H9 (cell line): Measurements from ENCODE around the gene KRT84. TPM values are rescaled to one million over a fixed set of nuclear protein-coding genes. Genes with fewer than 3 reads are reported as not detected.

Source experiments
- DNase-seq: peaks from one replicate; pipeline ENCODE4 v3.0.0-alpha.2; 2017
- H2AFZ ChIP-seq: one replicate; pipeline ENCODE4 v1.6.1; 2013; ENCODE audit warnings: mild to moderate bottlenecking, low read length, control low read depth, moderate library complexity
- H2AK5ac ChIP-seq: 2 replicates; pipeline ENCODE4 v1.6.1; 2013; ENCODE audit warnings: low read length, control low read depth, mixed read lengths; ENCODE audit not compliant: insufficient read length
- H2BK120ac ChIP-seq: one replicate; pipeline ENCODE4 v1.6.1; 2013; ENCODE audit warnings: low read depth, mild to moderate bottlenecking, low read length, control low read depth, inconsistent platforms; ENCODE audit not compliant: poor library complexity, severe bottlenecking
- H2BK12ac ChIP-seq: 2 replicates; pipeline ENCODE4 v1.6.1; 2013; ENCODE audit warnings: low read length, control low read depth, mixed read lengths, low read depth; ENCODE audit not compliant: insufficient read length
- H2BK15ac ChIP-seq: 2 replicates; pipeline ENCODE4 v1.6.1; 2013; ENCODE audit warnings: low read depth, low read length, control low read depth
- H2BK20ac ChIP-seq: one replicate; pipeline ENCODE4 v1.6.1; 2013; ENCODE audit warnings: low read depth, mild to moderate bottlenecking, low read length, control low read depth, inconsistent platforms; ENCODE audit not compliant: poor library complexity, severe bottlenecking
- H2BK5ac ChIP-seq: 2 replicates; pipeline ENCODE4 v1.6.1; 2013; ENCODE audit warnings: low read length, control low read depth, mixed read lengths; ENCODE audit not compliant: insufficient read length
- H3K14ac ChIP-seq: 2 replicates; pipeline ENCODE4 v1.6.1; 2013; ENCODE audit warnings: low read length, control low read depth; ENCODE audit not compliant: insufficient read depth
- H3K18ac ChIP-seq: 2 replicates; pipeline ENCODE4 v1.6.1; 2013; ENCODE audit warnings: low read depth, mild to moderate bottlenecking, mixed read lengths, low read length, control low read depth; ENCODE audit not compliant: insufficient read length
- H3K23ac ChIP-seq: 2 replicates; pipeline ENCODE4 v1.6.1; 2013; ENCODE audit warnings: low read length, control low read depth, mixed read lengths, low read depth; ENCODE audit not compliant: insufficient read length
- H3K23me2 ChIP-seq: 2 replicates; pipeline ENCODE4 v1.6.1; 2013; ENCODE audit warnings: low read depth, mild to moderate bottlenecking, mixed read lengths, low read length, control low read depth; ENCODE audit not compliant: insufficient read length, poor library complexity, severe bottlenecking
- H3K27ac ChIP-seq: 2 replicates; pipeline ENCODE4 v1.5.1; 2013; ENCODE audit warnings: low read length, control low read depth, mixed read lengths, low read depth; ENCODE audit not compliant: insufficient read length
- H3K27me3 ChIP-seq: 2 replicates; pipeline ENCODE4 v1.6.1; 2013; ENCODE audit warnings: low read length, control low read depth, inconsistent platforms; ENCODE audit not compliant: insufficient read depth
- H3K4ac ChIP-seq: 2 replicates; pipeline ENCODE4 v1.6.1; 2013; ENCODE audit warnings: low read depth, mild to moderate bottlenecking, control low read depth, inconsistent platforms, low read length, moderate library complexity
- H3K4me1 ChIP-seq: 2 replicates; pipeline ENCODE4 v1.6.1; 2013; ENCODE audit warnings: low read length, control low read depth, inconsistent platforms; ENCODE audit not compliant: insufficient read depth
- H3K4me2 ChIP-seq: 2 replicates; pipeline ENCODE4 v1.6.1; 2013; ENCODE audit warnings: low read length, control low read depth, mixed read lengths; ENCODE audit not compliant: insufficient read length, insufficient read depth
- H3K56ac ChIP-seq: 2 replicates; pipeline ENCODE4 v1.6.1; 2013; ENCODE audit warnings: low read depth, mild to moderate bottlenecking, mixed read lengths, low read length, control low read depth; ENCODE audit not compliant: insufficient read length
- H3K79me1 ChIP-seq: 2 replicates; pipeline ENCODE4 v1.6.1; 2013; ENCODE audit warnings: low read depth, mild to moderate bottlenecking, moderate library complexity, low read length, control low read depth, inconsistent platforms; ENCODE audit not compliant: insufficient read depth, poor library complexity, severe bottlenecking
- H3K79me2 ChIP-seq: 2 replicates; pipeline ENCODE4 v1.6.1; 2013; ENCODE audit warnings: low read length, control low read depth, inconsistent platforms; ENCODE audit not compliant: insufficient read depth
- H3K9ac ChIP-seq: 2 replicates; pipeline ENCODE4 v1.6.1; 2013; ENCODE audit warnings: low read length, control low read depth, mixed read lengths; ENCODE audit not compliant: insufficient read length; ENCODE audit errors: extremely low read depth
- H3K9me3 ChIP-seq: one replicate; pipeline ENCODE4 v1.6.1; 2013; ENCODE audit warnings: low read depth, low read length, inconsistent platforms; ENCODE audit not compliant: control insufficient read depth
- H3T11ph ChIP-seq: one replicate; pipeline ENCODE4 v1.6.1; 2013; ENCODE audit warnings: mild to moderate bottlenecking, low read length, control low read depth, inconsistent platforms
- H4K20me1 ChIP-seq: one replicate; pipeline ENCODE4 v1.6.1; 2013; ENCODE audit not compliant: control insufficient read depth, insufficient read length, insufficient read depth
- H4K5ac ChIP-seq: 2 replicates; pipeline ENCODE4 v1.6.1; 2013; ENCODE audit warnings: low read depth, mild to moderate bottlenecking, mixed read lengths, low read length, control low read depth; ENCODE audit not compliant: insufficient read length
- H4K8ac ChIP-seq: replicated peaks from 2 replicates; pipeline ENCODE4 v1.6.1; 2013; ENCODE audit warnings: low read length, control low read depth, mixed read lengths, low read depth; ENCODE audit not compliant: insufficient read length
- H4K91ac ChIP-seq: 2 replicates; pipeline ENCODE4 v1.6.1; 2013; ENCODE audit warnings: low read depth, mild to moderate bottlenecking, moderate library complexity, mixed read lengths, low read length, control low read depth; ENCODE audit not compliant: insufficient read length
- H3K27ac Mint-ChIP-seq, 3 experiments: 2 replicates in 2 of 3; 3 replicates in 1 of 3; pipeline ENCODE4 v1.8.0; 2020 to 2021; ENCODE audit warnings: mixed read lengths in 3 of 3, mild to moderate bottlenecking in 1 of 3, moderate library complexity in 1 of 3
- H3K27me3 Mint-ChIP-seq: 2 replicates; pipeline ENCODE4 v1.8.0; 2021; ENCODE audit warnings: low read depth, mild to moderate bottlenecking, moderate library complexity, mixed read lengths
- H3K36me3 Mint-ChIP-seq, 3 experiments: 2 replicates in 2 of 3; 3 replicates in 1 of 3; pipeline ENCODE4 v1.8.0; 2020 to 2021; ENCODE audit warnings: low read depth in 3 of 3, mixed read lengths in 3 of 3; ENCODE audit not compliant: insufficient read depth in 1 of 3
- H3K4me1 Mint-ChIP-seq, 2 experiments: 2 replicates each; pipeline ENCODE4 v1.8.0; 2020; ENCODE audit warnings: mixed read lengths in 2 of 2
- H3K4me3 Mint-ChIP-seq, 2 experiments: 2 replicates in 1 of 2; 3 replicates in 1 of 2; pipeline ENCODE4 v1.8.0; 2020 to 2021; ENCODE audit warnings: mild to moderate bottlenecking in 2 of 2, mixed read lengths in 2 of 2, moderate library complexity in 1 of 2
- H3K9me3 Mint-ChIP-seq, 2 experiments: 2 replicates in 1 of 2; 3 replicates in 1 of 2; pipeline ENCODE4 v1.8.0; 2020; ENCODE audit warnings: mild to moderate bottlenecking in 2 of 2, mixed read lengths in 2 of 2, moderate library complexity in 1 of 2
- CTCF ChIP-seq: fragments of 200-600 bp; sonication (generic); conservative IDR thresholded peaks from 3 replicates; pipeline ENCODE4 v1.8.0; 2021; ENCODE audit warnings: antibody characterized with exemption, mild to moderate bottlenecking
- WGBS: extraction: QIAGEN DNeasy Blood & Tissue Kit; methylation state at CpG from one replicate; pipeline ENCODE4 v1.1.7; 2013; ENCODE audit warnings: missing lambda C conversion rate, low lambda C conversion rate, mixed read lengths; ENCODE audit not compliant: insufficient read length; ENCODE audit errors: extremely low coverage; 5-methylcytosine and 5-hydroxymethylcytosine counted together
- total RNA-seq: library from RNA; stranded (reverse); gene quantifications from 2 replicates; pipeline ENCODE4 v1.2.1, GENCODE V29; 2021

Gene KRT84
- total RNA-seq, 1 experiment from 2014 or later = not detected

DNA sequence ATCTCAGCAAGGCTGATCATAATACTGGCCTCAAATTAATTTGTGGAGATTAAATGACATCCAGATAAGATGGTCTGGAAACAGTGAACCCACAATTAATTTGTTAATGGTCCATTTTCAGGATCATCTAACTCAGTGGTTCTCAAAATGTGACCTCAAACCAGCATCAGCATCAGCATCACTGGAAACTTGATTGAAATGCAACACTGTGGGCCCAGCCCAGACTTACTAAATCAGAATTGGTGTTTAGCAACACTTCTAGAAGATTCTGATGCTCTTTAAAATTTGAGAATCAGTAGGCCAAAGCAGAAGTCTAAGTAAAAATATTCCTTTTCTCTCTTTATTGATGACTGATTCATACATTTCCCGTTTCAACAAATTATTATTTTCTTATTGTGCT, 31.3 kb upstream of the KRT84 start:
- H3K4ac ChIP-seq = no peak overlapping the region
- H3K36me3 Mint-ChIP-seq = no peaks in the 10 kb centered on the region; a peak in 1 of 7 replicates
- H2BK20ac ChIP-seq = no peak overlapping the region
- no peak overlapping the region for H2BK5ac ChIP-seq
- no peak for TF ChIP-seq CTCF
- no peak overlapping the region for H3T11ph ChIP-seq
- H4K91ac ChIP-seq = no peak overlapping the region
- no peak overlapping the region for H3K18ac ChIP-seq
- no peak overlapping the region for H3K14ac ChIP-seq
- no peak overlapping the region for H3K56ac ChIP-seq
- peaks cover 3% of the 10 kb centered on the region for H3K23me2 ChIP-seq
- no peak overlapping the region for H2BK12ac ChIP-seq
- H2BK15ac ChIP-seq = no peak overlapping the region
- H2AK5ac ChIP-seq = no peak overlapping the region
- no peaks in the 10 kb centered on the region for H3K9me3 ChIP-seq
- no peak for DNase-seq
- H3K27me3 Mint-ChIP-seq = peaks cover 14% of the 10 kb centered on the region
- H4K8ac ChIP-seq = no peak overlapping the region
- H3K79me2 ChIP-seq = peaks cover 2% of the 10 kb centered on the region; the same call in 1 of the 2 replicates
- no peaks in the 10 kb centered on the region for H3K4me1 ChIP-seq
- no peak overlapping the region for H3K23ac ChIP-seq
- H3K4me2 ChIP-seq = no peak overlapping the region
- H2BK120ac ChIP-seq = no peak overlapping the region
- no peak overlapping the region for H2AFZ ChIP-seq
- WGBS = no CpG with 5 or more reads among the region's 1 CpG
- H3K9me3 Mint-ChIP-seq = no peaks in the 10 kb centered on the region
- H3K27ac ChIP-seq = no peak overlapping the region
- no peak overlapping the region for H3K4me3 Mint-ChIP-seq
- no peak overlapping the region for H4K5ac ChIP-seq
- no peaks in the 10 kb centered on the region for H3K79me1 ChIP-seq
- H3K27me3 ChIP-seq = no peaks in the 10 kb centered on the region
- no peaks in the 10 kb centered on the region for H4K20me1 ChIP-seq
- no peak overlapping the region for H3K27ac Mint-ChIP-seq
- no peak overlapping the region for H3K9ac ChIP-seq
- peaks cover 8 to 9% of the 10 kb centered on the region in 2 experiments for H3K4me1 Mint-ChIP-seq
